Neural cell (in vitro differentiated cells): Measurements from ENCODE around the gene MCC.

ENCODE experiments used
- EP300 ChIP-seq: fragments of 450-650 bp; conservative IDR thresholded peaks from 2 replicates; pipeline ENCODE4 v1.6.1; 2014; ENCODE audit warnings: antibody characterized with exemption, mild to moderate bottlenecking, moderate library complexity; ENCODE audit not compliant: poor library complexity, severe bottlenecking
- EZH2 ChIP-seq: fragments of 200-600, 300-800 bp; shearing (Covaris generic), sonication (generic); IDR thresholded peaks from 2 replicates; pipeline ENCODE4 v1.6.1; 2014; ENCODE audit warnings: antibody characterized with exemption, low read length, borderline replicate concordance, mild to moderate bottlenecking; ENCODE audit not compliant: insufficient read depth, poor library complexity, severe bottlenecking
- POLR2AphosphoS5 ChIP-seq: IDR thresholded peaks from 2 replicates; pipeline ENCODE4 v1.6.1; 2012
- RAD21 ChIP-seq: fragments of 450-650 bp; conservative IDR thresholded peaks from 2 replicates; pipeline ENCODE4 v1.6.1; 2014; ENCODE audit warnings: antibody characterized with exemption, mild to moderate bottlenecking, moderate library complexity
- TF ChIP-seq, protein P1 (sequence below): fragments of 450-650 bp; IDR thresholded peaks from 2 replicates; pipeline ENCODE4 v1.5.1; 2014; ENCODE audit warnings: antibody characterized with exemption, mild to moderate bottlenecking, moderate library complexity; ENCODE audit not compliant: poor library complexity, severe bottlenecking

DNA sequence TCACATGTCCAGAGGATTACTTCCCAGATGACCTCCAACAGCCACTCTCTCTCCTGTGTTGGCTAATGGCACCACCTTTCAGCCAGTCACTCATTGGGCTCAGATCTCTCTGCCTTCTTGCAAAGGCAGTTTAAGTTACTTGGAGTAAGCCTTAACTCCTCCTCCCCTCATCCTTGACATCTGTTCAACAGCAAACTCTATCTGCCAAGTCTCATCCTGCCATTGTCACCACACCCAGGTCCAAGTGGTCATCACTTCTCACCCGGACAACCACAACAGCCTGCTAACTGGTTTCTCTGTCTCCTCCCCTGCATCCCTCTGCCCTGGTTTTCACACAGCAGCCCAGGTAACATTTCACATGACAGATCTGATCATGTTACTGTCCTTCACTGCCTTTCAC lies 453.2 kb downstream of the MCC start:
- TF ChIP-seq EP300 (no peak), EZH2 (no peak), RAD21 (no peak), POLR2AphosphoS5 (no peak)
- TF ChIP-seq, protein P1, sequence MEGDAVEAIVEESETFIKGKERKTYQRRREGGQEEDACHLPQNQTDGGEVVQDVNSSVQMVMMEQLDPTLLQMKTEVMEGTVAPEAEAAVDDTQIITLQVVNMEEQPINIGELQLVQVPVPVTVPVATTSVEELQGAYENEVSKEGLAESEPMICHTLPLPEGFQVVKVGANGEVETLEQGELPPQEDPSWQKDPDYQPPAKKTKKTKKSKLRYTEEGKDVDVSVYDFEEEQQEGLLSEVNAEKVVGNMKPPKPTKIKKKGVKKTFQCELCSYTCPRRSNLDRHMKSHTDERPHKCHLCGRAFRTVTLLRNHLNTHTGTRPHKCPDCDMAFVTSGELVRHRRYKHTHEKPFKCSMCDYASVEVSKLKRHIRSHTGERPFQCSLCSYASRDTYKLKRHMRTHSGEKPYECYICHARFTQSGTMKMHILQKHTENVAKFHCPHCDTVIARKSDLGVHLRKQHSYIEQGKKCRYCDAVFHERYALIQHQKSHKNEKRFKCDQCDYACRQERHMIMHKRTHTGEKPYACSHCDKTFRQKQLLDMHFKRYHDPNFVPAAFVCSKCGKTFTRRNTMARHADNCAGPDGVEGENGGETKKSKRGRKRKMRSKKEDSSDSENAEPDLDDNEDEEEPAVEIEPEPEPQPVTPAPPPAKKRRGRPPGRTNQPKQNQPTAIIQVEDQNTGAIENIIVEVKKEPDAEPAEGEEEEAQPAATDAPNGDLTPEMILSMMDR, result no peak
